ENCODE data around the gene PRRG3.

The PRRG3 gene

DNA sequence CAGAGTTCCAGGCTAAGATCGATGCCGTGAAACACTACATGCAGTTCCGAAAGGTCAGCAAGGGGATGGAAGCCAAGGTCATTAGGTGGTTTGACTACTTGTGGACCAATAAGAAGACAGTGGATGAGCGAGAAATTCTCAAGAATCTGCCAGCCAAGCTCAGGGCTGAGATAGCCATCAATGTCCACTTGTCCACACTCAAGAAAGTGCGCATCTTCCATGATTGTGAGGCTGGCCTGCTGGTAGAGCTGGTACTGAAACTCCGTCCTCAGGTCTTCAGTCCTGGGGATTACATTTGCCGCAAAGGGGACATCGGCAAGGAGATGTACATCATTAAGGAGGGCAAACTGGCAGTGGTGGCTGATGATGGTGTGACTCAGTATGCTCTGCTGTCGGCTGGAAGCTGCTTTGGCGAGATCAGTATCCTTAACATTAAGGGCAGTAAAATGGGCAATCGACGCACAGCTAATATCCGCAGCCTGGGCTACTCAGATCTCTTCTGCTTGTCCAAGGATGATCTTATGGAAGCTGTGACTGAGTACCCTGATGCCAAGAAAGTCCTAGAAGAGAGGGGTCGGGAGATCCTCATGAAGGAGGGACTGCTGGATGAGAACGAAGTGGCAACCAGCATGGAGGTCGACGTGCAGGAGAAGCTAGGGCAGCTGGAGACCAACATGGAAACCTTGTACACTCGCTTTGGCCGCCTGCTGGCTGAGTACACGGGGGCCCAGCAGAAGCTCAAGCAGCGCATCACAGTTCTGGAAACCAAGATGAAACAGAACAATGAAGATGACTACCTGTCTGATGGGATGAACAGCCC lies 48.6 kb downstream of the PRRG3 start:
- DNase-seq (ENCODE audit: low read depth): no peak

DNA sequence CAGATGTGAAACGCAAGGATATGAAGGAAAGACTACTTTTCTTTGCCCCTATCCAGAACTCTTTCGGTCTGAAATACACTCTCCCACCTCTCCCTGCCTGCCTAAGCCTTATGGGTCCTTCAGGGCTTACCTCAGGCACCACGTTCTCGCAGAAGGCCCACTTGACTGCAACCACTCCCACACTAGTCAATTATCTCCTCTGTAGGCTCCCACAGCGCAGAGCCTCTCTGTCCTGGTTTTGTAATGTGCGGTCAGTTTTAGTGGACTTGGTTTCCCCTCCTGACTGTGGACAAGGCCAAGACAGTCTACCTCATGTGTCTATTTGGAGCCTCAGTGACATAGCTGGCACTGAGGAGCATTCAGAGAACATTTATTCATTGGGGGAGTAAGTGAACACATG lies 50.4 kb downstream of the PRRG3 start:
- no peak for DNase-seq (ENCODE audit: low read depth)

DNA sequence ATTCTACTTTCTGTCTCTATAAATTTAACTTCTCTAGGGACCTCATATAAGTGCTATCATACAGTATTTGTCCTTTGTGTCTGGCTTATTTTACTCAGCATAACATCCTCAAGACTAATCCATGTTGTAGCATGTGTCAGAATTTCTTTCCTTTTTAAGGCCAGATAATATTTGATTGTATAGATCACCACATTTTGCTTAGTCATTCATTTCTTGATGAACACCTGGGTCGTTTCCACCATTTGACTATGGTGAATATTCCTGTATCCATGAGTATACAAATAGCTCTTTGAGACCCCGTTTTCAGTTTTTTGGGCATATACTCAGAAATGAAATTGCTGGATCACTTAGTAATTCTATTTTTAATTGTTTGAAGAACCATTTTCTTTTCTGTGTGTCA lies 51.2 kb downstream of the PRRG3 start:
- DNase-seq (ENCODE audit: low read depth): no peak

DNA sequence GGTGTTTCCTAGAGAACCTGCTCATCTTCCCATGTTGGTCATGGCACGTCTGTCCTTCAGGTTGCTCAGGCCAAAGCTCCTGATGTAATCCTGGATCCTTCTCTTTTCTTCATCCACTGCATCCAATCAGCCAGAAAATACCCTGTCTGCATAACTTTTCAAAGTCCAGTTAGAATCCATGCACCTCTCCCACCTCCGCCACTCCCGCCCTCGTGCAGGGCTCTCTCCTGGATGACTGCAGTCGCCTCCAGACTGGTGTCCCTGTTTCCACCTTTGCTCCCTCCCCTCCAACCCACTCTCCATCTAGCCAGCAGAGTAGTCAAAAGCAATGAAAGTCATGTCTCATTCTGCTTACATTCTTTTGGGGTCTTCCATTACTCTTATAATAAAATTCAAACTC lies 55.3 kb downstream of the PRRG3 start:
- DNase-seq (ENCODE audit: low read depth): no peak

DNA sequence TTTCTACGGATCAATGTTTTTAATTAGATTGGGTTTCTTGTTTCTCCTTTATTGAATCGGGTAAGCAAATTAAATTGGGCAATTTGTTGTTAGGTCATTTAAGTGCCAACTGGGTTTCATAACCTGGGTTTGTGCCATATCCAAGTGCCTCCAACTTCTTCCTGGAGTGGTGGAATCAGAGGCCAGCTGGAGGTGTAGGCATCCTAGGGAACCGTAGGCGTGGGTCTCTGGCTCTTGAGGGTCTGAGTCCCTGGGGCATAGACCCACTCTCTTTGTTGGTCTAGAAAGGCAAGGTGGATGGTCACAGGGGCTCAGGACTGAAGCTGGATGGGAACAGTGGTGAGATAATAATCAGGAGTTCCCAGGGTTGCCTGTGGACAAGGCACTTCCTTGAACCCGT lies 57.6 kb downstream of the PRRG3 start:
- no peak for DNase-seq (ENCODE audit: low read depth)

DNA sequence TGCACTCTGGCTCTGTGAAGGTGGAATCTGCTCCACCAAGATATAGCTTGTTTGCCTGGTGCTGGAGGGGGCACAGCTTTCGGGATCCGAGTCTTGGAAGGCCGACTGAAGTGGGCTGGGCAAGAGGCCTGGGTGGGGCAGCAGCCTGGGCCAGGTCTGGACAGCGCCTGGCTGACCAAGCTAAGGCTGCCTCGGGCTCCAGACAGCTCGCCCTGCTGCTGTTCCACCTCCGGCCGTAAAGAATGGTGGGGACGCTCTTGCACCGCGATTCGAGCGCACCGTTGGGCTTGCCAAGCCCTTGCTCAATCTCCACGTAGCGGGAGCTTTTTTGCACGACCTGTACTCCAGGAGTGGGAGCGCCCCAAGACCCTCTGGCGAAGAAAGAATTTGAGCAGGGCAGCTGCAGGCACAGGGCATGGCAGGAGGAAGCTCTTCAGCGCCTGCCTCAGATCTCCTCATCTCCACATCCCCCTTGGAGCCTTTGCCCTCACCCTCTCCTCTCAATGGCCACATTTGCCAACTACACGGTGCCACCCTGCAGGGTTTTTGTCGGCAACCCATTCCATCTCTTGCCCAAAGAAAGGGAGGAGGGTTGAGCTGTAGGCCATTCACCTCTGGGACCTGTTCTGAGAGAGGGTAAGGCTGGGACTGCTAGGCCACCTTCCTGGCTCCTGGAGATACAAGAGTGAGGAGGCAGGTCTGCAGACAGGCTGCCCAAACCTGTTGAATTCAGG lies 58.2 kb downstream of the PRRG3 start:
- peak; percentile 34 for DNase-seq (ENCODE audit: low read depth)

DNA sequence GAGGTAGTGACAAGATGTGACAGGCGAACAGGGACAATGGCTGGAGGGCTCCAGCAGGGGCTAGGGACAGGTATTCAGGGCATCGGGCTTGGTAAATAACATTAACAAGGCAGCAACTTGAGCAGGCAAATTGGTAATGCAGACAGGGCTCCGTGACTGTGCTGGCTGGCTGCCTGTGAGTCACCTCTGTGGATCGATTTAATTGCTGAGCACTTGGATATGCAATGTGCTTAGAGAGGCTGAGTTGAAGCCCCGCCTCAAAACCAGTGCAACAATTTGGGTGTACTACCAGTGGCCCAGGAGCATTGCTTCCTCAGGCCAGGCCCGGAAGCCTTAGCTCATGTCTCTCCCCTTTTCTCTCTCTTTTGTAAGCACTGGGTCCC lies 58.8 kb downstream of the PRRG3 start:
- peak; percentile 27 for DNase-seq (ENCODE audit: low read depth)

DNA sequence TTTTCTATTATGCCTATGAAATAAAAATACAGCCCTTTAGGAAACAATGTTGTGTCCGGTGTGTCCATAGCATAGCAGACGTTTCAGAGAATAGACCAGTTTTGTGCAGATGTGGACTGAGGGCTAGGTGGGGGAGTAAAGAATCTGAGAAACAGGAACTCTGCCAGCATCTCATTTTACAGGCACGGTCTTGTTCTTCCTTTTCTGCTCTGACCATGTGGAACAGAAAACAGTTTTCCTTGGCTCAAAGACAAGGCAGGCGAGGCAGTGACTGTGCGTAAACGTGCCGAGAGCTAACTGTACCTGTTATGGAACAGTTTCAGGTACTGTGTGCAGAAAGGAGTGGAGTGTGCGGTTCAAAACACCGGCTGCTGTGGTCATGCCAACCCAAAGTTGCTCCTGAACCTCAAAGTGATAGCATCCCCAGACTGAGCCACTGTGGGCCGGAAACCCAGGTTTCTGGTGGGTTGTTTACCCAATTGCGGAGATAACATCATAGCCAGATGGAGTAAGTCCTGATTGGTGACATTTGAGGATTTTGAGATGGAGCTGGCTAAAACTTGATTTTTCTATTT lies 59.5 kb downstream of the PRRG3 start:
- no peak for DNase-seq (ENCODE audit: low read depth)
